GM18909 (cell line): ENCODE data around the gene C1orf198.

Experiments
- ATAC-seq: cut with Tn5 transposase; IDR thresholded peaks from one replicate; pipeline ENCODE4 v1.9.1; 2021; ENCODE audit warnings: mild to moderate bottlenecking; ENCODE audit not compliant: unreplicated experiment, poor library complexity

Gene C1orf198

GRCh38 chr1:230818367-230818766 lies 50.0 kb downstream of the C1orf198 start:
- ATAC-seq: no peak

GRCh38 chr1:230816018-230816417 lies 52.3 kb downstream of the C1orf198 start:
- ATAC-seq: no peak

- no peak for ATAC-seq
Observed at GRCh38 chr1:230814949-230815692, 53.2 kb downstream of the C1orf198 start.

GRCh38 chr1:230812568-230812967 lies 55.8 kb downstream of the C1orf198 start:
- no peak for ATAC-seq

GRCh38 chr1:230809256-230809990 lies 58.9 kb downstream of the C1orf198 start:
- ATAC-seq: no peak

GRCh38 chr1:230808281-230808872 lies 59.9 kb downstream of the C1orf198 start:
- no peak for ATAC-seq

- no peak for ATAC-seq
Observed at GRCh38 chr1:230807561-230808280, 60.6 kb downstream of the C1orf198 start.

GRCh38 chr1:230807029-230807428 lies 61.3 kb downstream of the C1orf198 start:
- no peak for ATAC-seq

- ATAC-seq: no peak
Observed at GRCh38 chr1:230806552-230806951, 61.8 kb downstream of the C1orf198 start.

- no peak for ATAC-seq
Observed at GRCh38 chr1:230804396-230804795, 63.9 kb downstream of the C1orf198 start.

- no peak for ATAC-seq
Observed at GRCh38 chr1:230800891-230801840, 67.2 kb downstream of the C1orf198 start.

- no peak for ATAC-seq
Observed at GRCh38 chr1:230798491-230798890, 69.8 kb downstream of the C1orf198 start.

GRCh38 chr1:230797942-230798365 lies 70.4 kb downstream of the C1orf198 start:
- no peak for ATAC-seq

- no peak for ATAC-seq
Observed at GRCh38 chr1:230797376-230797920, 70.9 kb downstream of the C1orf198 start.

GRCh38 chr1:230796626-230797025 lies 71.7 kb downstream of the C1orf198 start:
- no peak for ATAC-seq

GRCh38 chr1:230794871-230795605 lies 73.3 kb downstream of the C1orf198 start:
- ATAC-seq: no peak

GRCh38 chr1:230794431-230794830 lies 73.9 kb downstream of the C1orf198 start:
- ATAC-seq: no peak

- no peak for ATAC-seq
Observed at GRCh38 chr1:230793463-230793745, 74.9 kb downstream of the C1orf198 start.
